Naive B cell (primary cell): ENCODE data around the gene PTPN11. TPM values are rescaled to one million over a fixed set of nuclear protein-coding genes. Genes with fewer than 3 reads are reported as not detected.
A peak's percentile ranks its signal among the peaks of the same experiment; 100 is the strongest.

Experiments used
- ATAC-seq, 2 donors: fragments of 150-1000 bp; cut with Tn5 transposase; 2 replicates each; pipeline ENCODE4 v1.10.0; 2021; ENCODE audit warnings: low read depth in 2 of 2, mild to moderate bottlenecking in 2 of 2, moderate library complexity in 2 of 2
- DNase-seq: peaks from one replicate; pipeline ENCODE4 v3.0.0; 2022
- H3K27ac Mint-ChIP-seq, 6 donors: one replicate each; pipeline ENCODE4 v1.8.0; 2020 to 2022; ENCODE audit warnings: mild to moderate bottlenecking in 6 of 6, mixed read lengths in 6 of 6, moderate library complexity in 5 of 6, inconsistent platforms in 2 of 6
- H3K27me3 Mint-ChIP-seq, 3 donors: one replicate each; pipeline ENCODE4 v1.8.0; 2021 to 2022; ENCODE audit warnings: mixed read lengths in 3 of 3, mild to moderate bottlenecking in 1 of 3
- H3K36me3 Mint-ChIP-seq, 2 donors: one replicate each; pipeline ENCODE4 v1.8.0; 2020 to 2022; ENCODE audit warnings: mixed read lengths in 2 of 2, inconsistent platforms in 1 of 2, mild to moderate bottlenecking in 1 of 2
- H3K4me1 Mint-ChIP-seq, 3 donors: one replicate each; pipeline ENCODE4 v1.8.0; 2020 to 2022; ENCODE audit warnings: mixed read lengths in 3 of 3, inconsistent platforms in 1 of 3, mild to moderate bottlenecking in 1 of 3, moderate library complexity in 1 of 3
- H3K4me3 Mint-ChIP-seq, 8 donors: one replicate each; pipeline ENCODE4 v1.8.0; 2020 to 2022; ENCODE audit warnings: mild to moderate bottlenecking in 8 of 8, mixed read lengths in 8 of 8, moderate library complexity in 8 of 8, inconsistent platforms in 2 of 8
- H3K9me3 Mint-ChIP-seq, 7 donors: one replicate each; pipeline ENCODE4 v1.8.0; 2020 to 2022; ENCODE audit warnings: mixed read lengths in 7 of 7, mild to moderate bottlenecking in 5 of 7, inconsistent platforms in 2 of 7, moderate library complexity in 1 of 7
- polyA plus RNA-seq, 6 donors: library from polyadenylated mRNA; unstranded; fragments of 300-500 nt; fragmentation: Illumina TruSeq; gene quantifications; one replicate each; pipeline ENCODE4 v1.2.3, GENCODE V29; 2021; ENCODE audit warnings: low read depth in 6 of 6

Gene PTPN11
- polyA plus RNA-seq, 6 donors from 2014 or later, result 29.3 to 86.3 (median 76.2) TPM

GRCh38 chr12:112532106-112532505 is 113.4 kb downstream of the PTPN11 start:
- H3K4me3 Mint-ChIP-seq, result peak overlapping the region in 1 of 8 donors; percentile 51
- H3K4me1 Mint-ChIP-seq, result no peaks in the 10 kb centered on the region
- peaks cover 0 to 22% (median 19%) of the 10 kb centered on the region in 3 donors for H3K27me3 Mint-ChIP-seq
- no peaks in the 10 kb centered on the region for H3K36me3 Mint-ChIP-seq
- no peak overlapping the region for H3K27ac Mint-ChIP-seq
- H3K9me3 Mint-ChIP-seq, result peaks cover 0 to 5% (median 2%) of the 10 kb centered on the region in 7 donors
- DNase-seq (no peak), ATAC-seq (no peak)

GRCh38 chr12:112533528-112533927 is 114.8 kb downstream of the PTPN11 start:
- Mint-ChIP-seq H3K9me3 (peaks cover 0 to 2% (median 0%) of the 10 kb centered on the region in 7 donors), H3K27me3 (peaks cover 0 to 22% (median 16%) of the 10 kb centered on the region in 3 donors), H3K4me3 (no peak overlapping the region), H3K27ac (peak overlapping the region in 1 of 6 donors; percentile 81), H3K36me3 (no peaks in the 10 kb centered on the region), H3K4me1 (peaks cover 0 to 1% (median 0%) of the 10 kb centered on the region in 3 donors)
- DNase-seq, result no peak
- ATAC-seq, result no peak

- ATAC-seq, result no peak
- H3K27ac Mint-ChIP-seq, result no peak overlapping the region
Observed at GRCh38 chr12:112535017-112535416, 116.3 kb downstream of the PTPN11 start.

GRCh38 chr12:112535637-112536366 is 117.1 kb downstream of the PTPN11 start:
- no peak for ATAC-seq
- DNase-seq, result no peak
- H3K36me3 Mint-ChIP-seq, result no peaks in the 10 kb centered on the region
- H3K27ac Mint-ChIP-seq, result peak overlapping the region in 1 of 6 donors; percentile 81
- no peak overlapping the region for H3K4me3 Mint-ChIP-seq
- peaks cover 3 to 22% (median 16%) of the 10 kb centered on the region in 3 donors for H3K27me3 Mint-ChIP-seq
- peaks cover 0 to 2% (median 0%) of the 10 kb centered on the region in 7 donors for H3K9me3 Mint-ChIP-seq
- H3K4me1 Mint-ChIP-seq, result peaks cover 0 to 1% (median 0%) of the 10 kb centered on the region in 3 donors

More at GRCh38 chr12:112535017-112535416, 116.3 kb downstream of the PTPN11 start:
- DNase-seq, result no peak
- H3K9me3 Mint-ChIP-seq, result peaks cover 0 to 2% (median 0%) of the 10 kb centered on the region in 7 donors
- H3K4me3 Mint-ChIP-seq, result no peak overlapping the region
- no peaks in the 10 kb centered on the region for H3K36me3 Mint-ChIP-seq
- peaks cover 0 to 1% (median 0%) of the 10 kb centered on the region in 3 donors for H3K4me1 Mint-ChIP-seq
- peaks cover 3 to 22% (median 18%) of the 10 kb centered on the region in 3 donors for H3K27me3 Mint-ChIP-seq

GRCh38 chr12:112536367-112536730 is 117.6 kb downstream of the PTPN11 start:
- DNase-seq (no peak), ATAC-seq (no peak)
- H3K27ac Mint-ChIP-seq, result no peak overlapping the region
- peaks cover 0 to 2% (median 0%) of the 10 kb centered on the region in 7 donors for H3K9me3 Mint-ChIP-seq
- no peaks in the 10 kb centered on the region for H3K36me3 Mint-ChIP-seq
- H3K4me1 Mint-ChIP-seq, result peaks cover 0 to 1% (median 0%) of the 10 kb centered on the region in 3 donors
- H3K27me3 Mint-ChIP-seq, result peaks cover 3 to 24% (median 16%) of the 10 kb centered on the region in 3 donors
- no peak overlapping the region for H3K4me3 Mint-ChIP-seq

GRCh38 chr12:112537710-112538396 is 119.1 kb downstream of the PTPN11 start:
- Mint-ChIP-seq H3K36me3 (no peaks in the 10 kb centered on the region), H3K27me3 (peaks cover 11 to 30% (median 20%) of the 10 kb centered on the region in 3 donors), H3K4me3 (peak overlapping the region in 1 of 8 donors; percentile 44), H3K4me1 (peaks cover 0 to 1% (median 0%) of the 10 kb centered on the region in 3 donors), H3K27ac (no peak overlapping the region), H3K9me3 (peaks cover 0 to 4% (median 0%) of the 10 kb centered on the region in 7 donors)
- ATAC-seq (no peak), DNase-seq (no peak)

GRCh38 chr12:112538740-112539139 is 120.0 kb downstream of the PTPN11 start:
- peaks cover 0 to 1% (median 0%) of the 10 kb centered on the region in 3 donors for H3K4me1 Mint-ChIP-seq
- no peak for ATAC-seq
- H3K36me3 Mint-ChIP-seq, result no peaks in the 10 kb centered on the region
- DNase-seq, result no peak
- peaks cover 0 to 4% (median 0%) of the 10 kb centered on the region in 7 donors for H3K9me3 Mint-ChIP-seq
- peaks cover 11 to 36% (median 21%) of the 10 kb centered on the region in 3 donors for H3K27me3 Mint-ChIP-seq
- H3K4me3 Mint-ChIP-seq, result no peak overlapping the region
- H3K27ac Mint-ChIP-seq, result no peak overlapping the region

DNA sequence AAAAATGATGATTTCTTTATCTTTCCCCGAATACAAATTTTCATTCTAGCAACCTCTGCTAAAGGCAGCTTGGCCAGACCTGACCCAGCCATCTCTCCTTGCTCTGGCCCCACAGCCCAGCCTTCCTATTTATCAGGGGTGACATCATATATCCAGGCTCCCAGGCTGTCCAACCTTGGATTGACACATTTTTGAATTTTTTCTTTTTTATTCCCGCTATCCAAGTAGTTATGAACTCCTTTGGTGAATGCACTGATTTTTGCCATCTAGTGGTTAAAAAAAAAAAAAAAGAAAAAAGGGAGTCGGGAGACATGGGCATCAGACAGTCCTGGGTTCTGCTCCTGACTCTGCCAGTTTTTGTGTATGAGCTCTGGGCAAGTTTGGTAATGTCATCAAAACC is 120.5 kb downstream of the PTPN11 start:
- H3K4me1 Mint-ChIP-seq, result peaks cover 0 to 1% (median 0%) of the 10 kb centered on the region in 3 donors
- no peak for ATAC-seq
- H3K27me3 Mint-ChIP-seq, result peaks cover 16 to 38% (median 25%) of the 10 kb centered on the region in 3 donors
- H3K27ac Mint-ChIP-seq, result no peak overlapping the region
- no peak overlapping the region for H3K4me3 Mint-ChIP-seq
- H3K36me3 Mint-ChIP-seq, result no peaks in the 10 kb centered on the region
- DNase-seq, result no peak
- peaks cover 0 to 5% (median 0%) of the 10 kb centered on the region in 7 donors for H3K9me3 Mint-ChIP-seq

DNA sequence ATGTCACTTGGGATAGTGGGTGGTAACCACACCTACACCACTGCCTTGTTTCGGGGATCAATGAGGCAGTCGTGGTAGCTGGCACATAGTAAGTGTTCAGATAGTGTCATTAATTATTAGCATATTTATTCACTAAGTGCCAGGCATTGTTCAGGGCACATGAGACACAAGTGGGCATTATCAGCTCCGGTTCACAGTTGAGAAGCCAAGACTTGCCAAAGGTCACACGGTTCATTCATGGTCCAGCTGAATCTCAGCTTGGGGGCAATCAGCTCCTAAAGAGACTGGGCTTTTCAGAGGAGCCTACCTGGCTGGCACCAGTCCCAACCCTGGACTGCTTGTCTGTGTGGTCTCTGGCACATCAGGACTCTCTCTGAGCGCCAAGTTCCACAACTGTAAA is 121.3 kb downstream of the PTPN11 start:
- Mint-ChIP-seq H3K9me3 (peaks cover 0 to 4% (median 0%) of the 10 kb centered on the region in 7 donors), H3K27ac (no peak overlapping the region), H3K27me3 (peaks cover 16 to 30% (median 20%) of the 10 kb centered on the region in 3 donors), H3K4me3 (no peak overlapping the region), H3K4me1 (peaks cover 0 to 1% (median 0%) of the 10 kb centered on the region in 3 donors), H3K36me3 (no peaks in the 10 kb centered on the region)
- DNase-seq, result no peak
- no peak for ATAC-seq

DNA sequence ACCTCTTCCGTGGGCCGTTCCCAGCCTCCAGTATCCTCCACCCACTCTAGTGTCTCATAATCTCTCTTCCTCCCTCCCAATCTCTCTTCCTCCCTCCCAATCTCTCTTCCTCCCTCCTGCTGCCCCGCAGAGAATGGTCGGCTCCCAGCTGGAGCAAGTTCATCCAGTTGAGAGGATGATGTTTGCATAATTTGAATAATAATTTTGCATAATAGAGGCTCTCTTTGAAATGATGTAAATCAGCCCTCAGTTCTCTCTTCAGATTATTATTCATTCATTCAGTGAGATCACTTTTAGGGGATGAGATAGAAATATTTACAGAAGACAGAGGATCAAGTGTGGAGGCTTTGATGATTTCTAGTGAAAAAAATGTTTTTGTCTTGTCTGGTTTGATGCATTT is 125.0 kb downstream of the PTPN11 start:
- peaks cover 25 to 35% (median 28%) of the 10 kb centered on the region in 3 donors for H3K27me3 Mint-ChIP-seq
- ATAC-seq, result no peak
- no peaks in the 10 kb centered on the region for H3K36me3 Mint-ChIP-seq
- DNase-seq, result no peak
- peaks cover 0 to 4% (median 0%) of the 10 kb centered on the region in 7 donors for H3K9me3 Mint-ChIP-seq
- H3K4me1 Mint-ChIP-seq, result no peaks in the 10 kb centered on the region
- no peak overlapping the region for H3K27ac Mint-ChIP-seq
- no peak overlapping the region for H3K4me3 Mint-ChIP-seq

GRCh38 chr12:112546339-112546738 is 127.6 kb downstream of the PTPN11 start:
- Mint-ChIP-seq H3K27ac (no peak overlapping the region), H3K27me3 (peaks cover 29 to 50% (median 36%) of the 10 kb centered on the region in 3 donors), H3K4me1 (no peaks in the 10 kb centered on the region), H3K9me3 (peaks cover 0 to 7% (median 0%) of the 10 kb centered on the region in 7 donors), H3K4me3 (no peak overlapping the region), H3K36me3 (no peaks in the 10 kb centered on the region)
- ATAC-seq, result no peak
- no peak for DNase-seq

DNA sequence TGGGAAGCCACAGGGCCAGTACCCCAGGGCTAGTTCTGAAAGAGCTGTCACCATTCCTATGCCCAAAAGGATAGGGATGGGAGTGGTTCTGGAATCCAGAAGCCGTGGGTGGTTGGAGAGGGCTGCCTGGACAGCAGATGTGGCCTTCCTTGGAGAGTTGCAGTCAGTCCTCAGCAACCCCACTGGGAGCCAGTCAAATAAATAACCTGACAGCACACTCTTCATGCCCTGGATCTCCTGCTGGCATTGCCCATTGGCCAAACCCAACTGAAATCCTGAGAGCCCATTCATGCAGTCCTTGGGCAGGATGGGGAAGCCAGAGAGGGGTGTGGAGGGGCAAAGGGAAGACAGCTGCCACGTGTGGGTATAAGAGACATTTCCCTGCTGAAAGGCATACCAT is 128.2 kb downstream of the PTPN11 start:
- Mint-ChIP-seq H3K27me3 (peaks cover 23 to 43% (median 41%) of the 10 kb centered on the region in 3 donors), H3K27ac (no peak overlapping the region), H3K9me3 (peaks cover 0 to 7% (median 0%) of the 10 kb centered on the region in 7 donors), H3K4me1 (no peaks in the 10 kb centered on the region), H3K4me3 (no peak overlapping the region), H3K36me3 (no peaks in the 10 kb centered on the region)
- DNase-seq, result no peak
- ATAC-seq, result no peak

GRCh38 chr12:112549031-112549430 is 130.3 kb downstream of the PTPN11 start:
- Mint-ChIP-seq H3K27me3 (peaks cover 28 to 40% (median 39%) of the 10 kb centered on the region in 3 donors), H3K9me3 (peaks cover 4 to 14% (median 7%) of the 10 kb centered on the region in 7 donors), H3K4me1 (no peaks in the 10 kb centered on the region), H3K36me3 (peaks cover 6 to 12% of the 10 kb centered on the region in 2 donors), H3K27ac (no peak overlapping the region), H3K4me3 (no peak overlapping the region)
- DNase-seq, result no peak
- ATAC-seq, result no peak
